Panc1 (cell line): ENCODE measurements around the gene THUMPD3.

Experiments used
- CTCF ChIP-seq: fragments of 450-650 bp; IDR thresholded peaks from 2 replicates; pipeline ENCODE4 v1.5.1; 2017; ENCODE audit warnings: mild to moderate bottlenecking
- SIN3A ChIP-seq: IDR thresholded peaks from 2 replicates; pipeline ENCODE4 v1.6.1; 2012; ENCODE audit warnings: low read depth, mild to moderate bottlenecking, low read length, moderate library complexity, borderline replicate concordance; ENCODE audit not compliant: insufficient read depth

GRCh38 chr3:9352917-9353752 is 9.7 kb upstream of the THUMPD3 start:
- TF ChIP-seq CTCF: peak; percentile 88
- TF ChIP-seq SIN3A: no peak
